H1 (cell line): ENCODE measurements around the gene PAN2. TPM values are rescaled to one million over a fixed set of nuclear protein-coding genes. Genes with fewer than 3 reads are reported as not detected.

Source experiments
- BACH1 ChIP-seq: IDR thresholded peaks from 2 replicates; pipeline ENCODE4 v1.6.1; 2012; ENCODE audit warnings: low read length, improper control_type of control experiment
- CBX8 ChIP-seq: fragments of 300-800, 300-1000 bp; sonication (generic); IDR thresholded peaks from 2 replicates; pipeline ENCODE4 v1.7.1; 2016; ENCODE audit warnings: low read depth, low read length, borderline replicate concordance
- RFX5 ChIP-seq: IDR thresholded peaks from 2 replicates; pipeline ENCODE4 v1.6.1; 2011; ENCODE audit warnings: low read depth, low read length, improper control_type of control experiment, borderline replicate concordance
- polyA plus RNA-seq, 7 experiments: library from polyadenylated mRNA; depleted of rRNA in 3 of 7; stranded (reverse) in 5 of 7; unstranded in 2 of 7; fragments of >200 nt in 5 of 7; fragments of 200-250 nt in 2 of 7; gene quantifications; 1 replicate in 5 of 7; 2 replicates in 1 of 7; 4 replicates in 1 of 7; pipeline versions ENCODE4 v1.2.1 to v1.2.3, GENCODE V29; 2011 to 2013; ENCODE audit warnings: missing spikeins in 2 of 7, mixed read lengths in 2 of 7
- total RNA-seq: library from RNA; stranded (reverse); fragmentation: NEBNext Ultra II Directional; extraction: Animal tissue kit (Norgen Biotek cat#: 25700); gene quantifications from 2 replicates; pipeline ENCODE4 v1.2.1, GENCODE V29; 2021
- TF ChIP-seq, protein P1 (sequence below): IDR thresholded peaks from 2 replicates; pipeline ENCODE4 v1.6.1; 2011; ENCODE audit warnings: low read depth, mild to moderate bottlenecking, low read length; ENCODE audit not compliant: insufficient read depth

Gene PAN2
- total and polyA plus RNA-seq, 2 of the 8 experiments (the other 6 are each of a cell fraction or from before 2014, with no cell fraction given): 29.6 to 36.7 TPM

DNA sequence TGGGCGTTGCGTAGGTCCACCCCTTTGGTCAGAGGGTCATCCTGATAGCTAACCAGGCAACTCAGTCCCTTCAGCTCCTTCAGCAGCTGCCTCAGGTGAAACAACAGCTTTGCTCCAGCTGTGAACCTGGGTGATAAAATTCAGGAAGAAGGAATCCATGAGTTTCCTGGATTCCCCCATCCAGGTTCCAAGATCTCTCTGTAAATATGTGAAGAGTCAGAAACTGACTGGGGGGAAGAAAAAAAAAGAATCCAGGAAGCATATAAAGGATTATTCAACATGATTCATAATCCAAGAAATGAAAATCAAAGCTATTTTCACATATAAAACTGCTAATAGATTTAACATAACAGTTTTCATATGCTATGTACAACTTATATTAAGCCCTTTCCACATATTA lies 17.5 kb upstream of the PAN2 start (continued):
- TF ChIP-seq, protein P1, sequence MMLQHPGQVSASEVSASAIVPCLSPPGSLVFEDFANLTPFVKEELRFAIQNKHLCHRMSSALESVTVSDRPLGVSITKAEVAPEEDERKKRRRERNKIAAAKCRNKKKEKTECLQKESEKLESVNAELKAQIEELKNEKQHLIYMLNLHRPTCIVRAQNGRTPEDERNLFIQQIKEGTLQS: no peak
- TF ChIP-seq BACH1: no peak
- TF ChIP-seq CBX8: no peak
- no peak for TF ChIP-seq RFX5
